Amniotic epithelial cell (primary cell): Measurements from ENCODE around the gene ARFGAP3.
A peak's percentile ranks its signal among the peaks of the same experiment; 100 is the strongest.

Experiments
- DNase-seq: peaks from one replicate; pipeline ENCODE4 v3.0.0-alpha.2; 2010; ENCODE audit warnings: low read depth

The ARFGAP3 gene

DNA sequence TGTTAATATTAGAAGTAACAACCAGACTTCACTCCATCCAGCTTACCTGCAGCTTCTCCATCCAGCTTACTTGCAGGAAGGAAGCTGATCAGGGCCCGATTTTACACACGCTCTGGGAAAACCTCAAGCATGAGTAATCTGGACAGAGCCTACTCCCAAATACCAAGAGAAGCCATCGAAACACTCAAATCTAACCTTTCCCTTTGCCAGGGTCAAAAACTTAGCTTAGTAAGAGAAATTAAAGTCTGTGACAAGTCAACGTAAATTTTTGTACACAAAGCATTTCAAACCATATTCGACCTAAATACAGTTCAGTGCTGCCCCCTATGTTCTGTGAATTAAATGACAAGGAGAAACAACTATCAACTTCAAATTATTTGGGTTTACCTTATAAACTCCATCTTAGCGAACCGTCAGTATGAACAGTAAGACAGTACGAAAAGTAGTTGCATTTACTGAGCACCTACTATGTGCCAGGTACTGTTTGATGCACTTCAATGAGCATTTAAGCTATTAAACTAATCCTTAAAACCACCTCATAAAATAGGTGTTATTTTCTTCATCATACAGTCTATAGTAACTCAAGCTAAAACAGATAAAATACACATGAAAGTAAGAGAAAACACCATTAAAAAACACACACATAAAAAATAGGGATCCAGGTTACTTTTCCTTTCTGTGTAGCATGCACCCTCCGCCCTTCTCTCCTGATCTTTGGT, 36.9 kb downstream of the ARFGAP3 start:
- peak; percentile 76 for DNase-seq

DNA sequence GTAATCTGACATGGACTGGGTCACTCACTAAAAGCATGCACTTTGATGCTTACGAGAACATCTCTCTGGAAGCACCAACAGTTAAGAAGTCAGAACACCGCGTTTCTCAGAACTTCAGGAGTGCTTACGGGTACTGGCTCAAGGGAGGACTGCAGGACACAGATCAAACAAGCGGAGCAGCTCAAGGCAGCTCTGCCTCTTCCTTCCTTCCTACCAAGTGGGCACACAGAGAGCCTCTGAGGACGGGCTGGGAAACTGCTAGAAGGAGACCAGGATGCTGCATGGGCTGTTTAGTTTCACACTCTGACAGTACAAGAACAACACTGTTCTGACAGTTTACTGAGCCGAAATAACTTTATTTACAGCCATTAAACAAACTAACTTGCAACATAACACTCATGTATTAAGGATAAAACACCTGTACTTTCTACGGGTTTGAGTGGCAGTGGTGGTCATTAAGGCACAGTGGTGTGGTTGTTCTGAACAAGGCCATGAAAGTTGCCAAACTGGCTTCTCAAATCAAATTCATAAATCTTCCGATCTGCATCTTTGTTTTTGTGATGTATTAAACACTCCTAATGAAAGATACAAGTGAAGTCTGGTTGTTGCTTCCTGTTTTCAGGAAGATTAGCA, 37.5 kb downstream of the ARFGAP3 start:
- DNase-seq, result no peak

DNA sequence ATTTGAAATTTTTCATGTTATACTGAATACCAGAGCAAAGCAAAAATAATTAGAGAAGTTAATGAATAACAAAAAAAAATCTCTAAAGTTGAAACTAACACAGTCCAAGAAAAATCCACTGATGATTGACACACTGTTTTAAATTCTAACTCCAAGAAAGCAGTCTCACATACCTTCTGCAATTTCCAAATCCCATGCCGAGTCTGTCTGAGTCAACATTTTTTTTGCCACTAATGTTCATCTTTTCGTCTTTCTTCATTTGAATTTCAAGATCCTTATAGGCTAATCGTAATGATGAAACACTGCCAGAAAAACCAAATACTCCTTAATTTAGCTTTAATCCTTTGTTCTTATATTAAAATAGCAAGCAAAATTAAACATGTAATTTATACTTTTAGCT, 39.5 kb downstream of the ARFGAP3 start:
- DNase-seq, result peak; percentile 55

DNA sequence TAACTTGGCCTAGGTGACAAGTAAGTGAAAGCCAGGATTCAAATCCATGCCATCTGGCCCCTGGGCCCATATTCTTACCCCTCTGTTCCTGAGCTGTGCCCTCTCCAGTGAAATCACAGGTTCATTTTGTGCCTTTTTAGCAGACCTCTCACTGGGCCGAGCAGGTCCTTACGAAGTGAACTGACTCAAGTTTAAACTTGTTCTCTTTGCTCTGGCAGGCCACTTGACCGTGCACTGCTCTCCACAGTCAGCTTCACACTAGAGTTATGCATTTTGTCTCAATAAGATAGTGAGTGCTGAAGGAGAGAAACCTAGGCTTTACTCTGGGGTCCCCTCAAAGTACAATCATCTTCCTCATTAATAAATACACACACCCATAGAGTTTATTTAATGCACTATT, 40.7 kb downstream of the ARFGAP3 start:
- no peak for DNase-seq

DNA sequence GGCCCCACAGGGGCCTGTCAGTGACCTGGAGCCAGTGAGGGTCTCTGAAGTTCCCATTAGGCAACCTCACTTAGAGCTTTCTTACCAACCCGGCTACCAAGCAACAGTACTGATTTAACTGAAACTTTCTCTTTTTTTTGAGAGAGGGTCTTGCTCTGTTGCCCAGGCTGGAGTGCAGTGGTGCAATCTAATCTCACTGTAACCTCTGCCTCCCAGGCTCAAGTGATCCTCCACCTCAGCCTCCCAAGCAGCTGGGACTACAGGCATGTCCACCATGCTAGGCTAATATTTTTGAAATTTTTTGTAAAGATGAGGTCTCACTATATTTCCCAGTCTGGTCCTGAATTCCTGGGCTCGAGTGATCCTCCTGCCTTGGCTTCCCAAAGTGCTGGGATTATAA, 42.5 kb downstream of the ARFGAP3 start:
- DNase-seq, result no peak

DNA sequence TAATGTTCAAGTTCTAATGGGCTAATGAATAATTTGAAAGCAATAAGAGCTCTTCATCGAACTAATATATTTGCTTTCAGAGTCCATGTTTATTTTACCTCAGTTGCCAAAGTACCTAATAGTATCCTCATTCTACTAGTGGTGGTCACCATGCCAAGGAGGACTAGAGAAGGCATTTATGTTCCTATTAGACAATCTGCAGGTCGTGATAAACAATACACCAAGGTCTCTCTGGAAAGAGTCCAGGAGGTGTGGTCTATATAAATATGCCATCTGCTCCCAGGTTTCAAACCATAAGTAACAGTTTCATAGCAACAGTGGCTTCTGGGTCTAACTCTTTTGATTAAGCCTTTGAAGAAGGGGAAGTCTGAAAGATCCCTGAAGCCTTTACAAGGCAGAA, 42.9 kb downstream of the ARFGAP3 start:
- DNase-seq, result no peak

DNA sequence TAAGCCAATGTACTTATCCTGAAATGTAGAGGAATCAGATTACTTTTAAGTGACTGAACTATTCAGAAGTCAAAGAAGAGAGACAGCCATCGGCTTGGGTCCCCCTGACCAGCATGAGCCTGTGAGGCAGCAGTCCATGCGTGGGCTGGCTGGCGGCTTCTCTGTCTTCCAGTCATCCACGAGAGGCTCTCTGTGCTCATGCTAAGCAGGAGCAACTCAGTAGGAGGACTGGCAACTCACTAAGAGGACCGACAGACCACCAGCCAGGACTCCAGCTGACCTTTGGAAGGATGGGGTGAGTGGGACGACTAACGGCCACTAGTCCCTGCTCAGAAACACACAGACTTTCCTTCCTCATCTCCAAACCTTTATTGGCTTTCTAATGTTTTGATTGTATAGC, 43.6 kb downstream of the ARFGAP3 start:
- DNase-seq, result no peak

DNA sequence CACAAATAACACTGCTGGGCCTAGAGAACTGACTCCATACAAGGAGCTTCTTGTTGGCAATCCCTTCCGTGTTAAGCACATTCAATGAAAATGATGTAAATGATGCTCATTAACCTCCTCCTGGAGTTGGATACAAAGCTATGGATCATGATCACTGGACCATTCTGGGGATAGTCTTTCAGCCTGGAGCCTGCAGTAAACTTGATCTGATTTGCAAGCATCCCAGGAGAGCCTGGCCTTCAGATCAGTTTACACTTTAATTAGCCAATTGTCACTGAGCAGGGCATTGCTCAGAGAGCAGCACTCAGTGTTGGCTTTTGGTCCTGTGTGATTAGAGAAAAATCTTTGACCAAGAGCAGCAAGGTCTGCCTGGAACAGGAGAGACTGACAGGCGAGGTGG, 45.6 kb downstream of the ARFGAP3 start:
- no peak for DNase-seq

DNA sequence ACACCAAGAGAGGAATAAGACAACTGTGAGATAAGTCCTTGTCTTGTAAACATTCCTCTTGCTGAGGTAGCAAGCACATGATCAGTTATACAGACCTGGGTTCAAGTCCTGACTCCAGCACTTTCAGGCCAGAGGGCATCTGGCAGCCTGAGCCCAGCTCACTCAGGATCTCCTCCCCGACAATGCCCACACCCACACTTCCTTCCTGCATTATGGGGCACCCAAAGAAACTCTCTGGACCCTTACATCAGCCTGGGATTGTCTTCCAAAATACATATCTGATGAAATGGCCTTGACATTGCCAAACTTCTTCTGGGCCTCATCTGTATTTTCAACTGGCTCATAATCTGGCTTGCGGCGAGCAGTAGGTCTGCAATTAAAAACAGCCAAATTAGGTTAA, 48.6 kb downstream of the ARFGAP3 start:
- no peak for DNase-seq

DNA sequence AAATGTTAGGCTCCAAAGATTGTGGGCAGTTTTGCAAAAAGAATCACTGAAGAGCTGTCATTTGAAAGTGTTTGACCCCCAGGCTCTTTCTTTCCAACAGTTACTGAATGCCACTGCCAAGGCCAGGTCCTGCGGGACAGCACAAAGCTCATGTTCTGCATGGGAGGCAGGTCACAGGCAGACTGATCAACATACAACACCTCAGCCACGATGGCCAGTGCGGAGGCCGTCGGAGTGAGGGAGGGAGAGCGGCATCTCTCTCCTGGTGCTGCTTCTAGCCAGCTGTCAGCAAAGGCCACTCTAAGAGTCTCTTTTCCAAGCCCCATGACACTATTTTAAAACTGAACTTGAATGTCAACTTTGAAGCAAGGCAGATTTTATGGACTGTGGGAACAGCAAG, 49.9 kb downstream of the ARFGAP3 start:
- no peak for DNase-seq

DNA sequence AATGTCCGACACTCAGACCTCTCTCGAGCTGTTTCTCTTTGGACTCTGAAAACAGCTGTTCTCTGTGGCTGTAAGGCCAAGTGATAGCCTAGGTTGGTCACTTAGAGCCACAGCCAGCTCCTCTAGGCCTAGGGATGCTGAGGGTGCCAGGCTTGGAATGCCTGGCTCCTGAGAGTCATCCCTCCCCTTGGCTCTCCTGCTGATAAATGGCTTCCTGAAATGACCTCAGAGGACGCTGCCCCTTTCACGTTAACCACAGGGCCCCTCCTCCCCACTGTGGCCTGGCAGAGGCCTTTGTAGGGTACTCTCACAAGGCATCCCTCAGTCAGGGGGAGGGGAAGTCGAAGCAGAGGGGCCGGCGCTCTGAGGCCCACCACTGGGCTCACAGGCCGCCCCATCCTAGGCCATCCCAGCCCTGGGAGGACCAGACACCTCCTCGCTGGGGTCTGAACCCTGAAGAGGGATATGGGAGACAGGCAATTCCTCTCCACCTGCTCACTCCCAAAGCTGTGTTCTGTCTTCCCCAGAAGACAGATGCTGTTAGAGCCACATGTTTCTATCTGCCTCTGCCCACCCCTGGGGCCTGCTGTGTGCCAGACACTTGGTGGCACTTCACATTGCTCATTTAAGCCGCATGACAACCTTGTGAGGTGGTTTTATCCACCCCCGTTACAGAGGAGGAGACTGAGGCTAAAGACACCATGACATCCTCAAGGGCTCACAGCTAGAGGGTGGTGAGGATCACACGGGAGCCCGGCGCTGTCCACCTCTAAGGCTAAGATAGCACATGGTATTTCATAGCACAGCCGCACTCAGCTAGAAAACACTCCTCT, 50.9 kb downstream of the ARFGAP3 start:
- DNase-seq, result peak; percentile 60

DNA sequence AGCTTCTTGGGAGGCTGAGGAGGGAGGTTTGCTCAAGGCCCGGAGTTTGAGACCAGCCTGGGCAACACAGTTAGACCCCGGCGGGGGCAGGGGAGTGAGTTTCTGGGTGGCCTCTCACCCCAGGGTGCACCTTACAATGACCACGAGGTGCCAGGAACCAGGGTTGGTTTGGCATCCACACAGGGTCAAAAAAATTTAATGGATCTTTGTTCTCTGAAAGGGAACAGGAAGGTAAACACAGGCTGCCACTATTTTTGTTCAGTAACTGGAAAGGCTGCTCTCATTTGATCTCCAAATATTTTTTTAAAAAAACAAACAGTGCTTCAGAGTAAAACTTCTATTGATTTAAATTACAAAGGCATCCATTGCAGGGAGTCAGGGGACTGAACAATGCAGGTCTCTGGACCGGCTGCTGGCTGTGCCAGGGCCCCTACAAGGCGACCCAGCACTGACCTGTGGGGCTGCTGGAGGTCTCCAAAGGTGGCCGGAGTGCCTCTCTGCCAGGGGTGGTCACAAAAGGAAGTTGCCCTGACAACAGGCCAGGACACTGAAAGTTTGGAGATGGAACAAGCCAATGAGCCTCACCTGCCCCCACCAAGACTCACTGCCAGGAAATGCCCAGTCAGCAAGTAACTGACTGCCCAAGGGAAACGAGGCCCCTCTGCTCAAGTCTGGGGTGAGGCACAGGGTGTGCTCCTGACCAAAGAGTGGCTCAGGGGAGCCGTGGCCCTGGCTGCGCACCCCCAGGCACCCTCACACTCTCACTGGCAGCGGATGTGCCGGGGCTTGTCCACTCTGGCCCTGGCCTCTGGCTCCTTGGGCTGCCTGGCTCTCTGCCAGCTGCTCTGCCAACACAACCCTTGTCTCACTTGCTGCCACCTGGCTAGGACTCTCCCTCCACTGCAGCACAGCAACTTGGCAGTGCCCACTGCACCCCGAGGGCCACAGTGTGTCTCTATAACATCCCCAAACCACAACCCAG, 51.8 kb downstream of the ARFGAP3 start:
- DNase-seq, result no peak

DNA sequence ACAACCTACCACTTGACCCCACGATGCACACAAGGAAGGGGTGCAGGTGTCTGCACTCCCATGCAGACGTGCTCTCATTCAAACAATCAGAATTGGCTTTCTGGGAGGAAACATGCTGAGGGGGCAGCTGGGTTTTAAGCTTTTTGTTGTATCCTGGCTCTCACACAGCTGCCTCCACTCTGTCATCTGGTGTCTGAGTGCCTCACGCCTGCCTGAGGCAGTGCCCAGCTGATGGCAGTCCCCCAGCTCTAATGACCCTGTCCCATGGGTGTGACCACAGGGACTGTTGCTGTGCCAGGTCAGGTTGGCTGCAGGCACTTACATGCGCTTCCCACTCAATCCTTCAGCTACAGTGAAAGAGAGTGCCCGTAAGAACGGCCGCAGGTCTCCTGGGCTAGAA, 53.7 kb downstream of the ARFGAP3 start:
- DNase-seq, result no peak

DNA sequence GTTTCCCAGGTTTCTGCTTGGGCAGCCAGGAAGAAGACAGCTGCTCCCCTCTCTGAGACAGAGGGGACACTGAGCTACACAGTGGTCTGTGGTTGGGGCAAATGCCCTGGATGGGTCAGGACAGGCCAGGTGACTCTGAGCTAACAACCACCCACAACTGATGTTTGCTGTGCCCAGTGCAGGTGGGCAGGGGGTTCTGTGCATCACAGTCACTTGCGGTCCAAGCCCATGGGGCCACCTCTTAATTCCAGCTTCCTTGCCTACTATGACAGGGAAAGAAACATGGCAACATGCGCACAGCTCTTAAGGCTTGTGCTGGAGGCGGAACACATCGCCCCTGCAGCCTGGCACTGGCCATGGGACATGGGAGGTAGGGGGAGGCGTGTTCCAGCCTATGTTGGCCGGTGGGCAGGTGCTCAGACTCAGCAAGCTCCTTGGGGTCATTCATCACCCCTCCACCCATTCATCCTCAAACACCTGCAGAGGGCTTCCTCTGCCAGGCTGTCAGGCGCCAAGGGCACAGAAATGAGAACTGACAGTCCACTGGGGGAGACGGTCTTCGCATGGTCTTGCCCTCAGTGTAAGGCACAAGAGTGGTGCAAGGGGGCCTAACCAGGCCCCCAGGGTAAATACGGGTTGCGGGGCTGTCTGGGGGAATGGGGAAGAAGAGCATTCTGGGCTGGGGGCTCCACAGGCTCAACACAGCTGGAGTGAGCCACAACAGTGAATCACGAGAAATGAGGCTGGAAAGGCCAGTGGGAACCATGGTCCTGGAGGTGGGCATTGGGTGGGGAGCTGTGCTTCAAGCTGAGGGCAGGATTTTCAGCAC, 55.6 kb downstream of the ARFGAP3 start:
- DNase-seq, result no peak

DNA sequence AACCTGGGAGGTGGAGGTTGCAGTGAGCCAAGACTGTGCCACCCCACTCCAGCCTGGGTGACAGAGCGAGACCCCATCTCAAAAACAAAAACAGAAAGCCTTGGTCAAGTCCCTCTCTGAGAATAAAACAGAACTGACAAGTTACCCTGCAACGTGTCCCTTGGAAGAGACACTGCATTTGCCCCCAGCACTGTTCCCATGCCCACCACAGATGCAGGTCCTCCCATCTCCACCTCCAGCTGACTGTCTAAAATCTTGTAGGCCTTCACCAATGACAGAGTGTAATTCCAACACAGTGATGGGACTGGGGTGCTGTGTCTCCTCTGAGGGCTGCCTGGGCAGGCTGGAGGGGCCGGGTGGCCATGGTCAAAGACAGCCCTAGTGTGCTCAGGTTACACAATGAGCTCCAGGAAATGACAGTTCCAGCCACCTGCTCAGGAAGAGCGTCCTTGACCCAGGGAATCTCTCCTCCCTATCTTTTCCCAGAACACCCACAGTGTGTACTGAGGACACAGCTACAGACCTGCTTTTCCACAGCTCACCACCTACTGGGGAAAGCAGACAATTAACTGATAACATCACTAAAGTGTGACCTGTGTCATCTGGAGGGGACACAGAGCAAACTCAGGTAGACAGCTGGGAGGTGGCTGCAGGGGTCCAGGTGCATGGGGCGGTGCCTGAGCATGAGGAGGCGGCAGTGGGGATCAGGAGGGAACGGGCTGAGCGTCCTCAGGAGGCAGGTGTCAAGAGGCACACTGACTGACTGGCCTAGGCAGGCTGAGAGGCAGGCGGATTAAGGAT, 56.4 kb downstream of the ARFGAP3 start:
- DNase-seq, result no peak

DNA sequence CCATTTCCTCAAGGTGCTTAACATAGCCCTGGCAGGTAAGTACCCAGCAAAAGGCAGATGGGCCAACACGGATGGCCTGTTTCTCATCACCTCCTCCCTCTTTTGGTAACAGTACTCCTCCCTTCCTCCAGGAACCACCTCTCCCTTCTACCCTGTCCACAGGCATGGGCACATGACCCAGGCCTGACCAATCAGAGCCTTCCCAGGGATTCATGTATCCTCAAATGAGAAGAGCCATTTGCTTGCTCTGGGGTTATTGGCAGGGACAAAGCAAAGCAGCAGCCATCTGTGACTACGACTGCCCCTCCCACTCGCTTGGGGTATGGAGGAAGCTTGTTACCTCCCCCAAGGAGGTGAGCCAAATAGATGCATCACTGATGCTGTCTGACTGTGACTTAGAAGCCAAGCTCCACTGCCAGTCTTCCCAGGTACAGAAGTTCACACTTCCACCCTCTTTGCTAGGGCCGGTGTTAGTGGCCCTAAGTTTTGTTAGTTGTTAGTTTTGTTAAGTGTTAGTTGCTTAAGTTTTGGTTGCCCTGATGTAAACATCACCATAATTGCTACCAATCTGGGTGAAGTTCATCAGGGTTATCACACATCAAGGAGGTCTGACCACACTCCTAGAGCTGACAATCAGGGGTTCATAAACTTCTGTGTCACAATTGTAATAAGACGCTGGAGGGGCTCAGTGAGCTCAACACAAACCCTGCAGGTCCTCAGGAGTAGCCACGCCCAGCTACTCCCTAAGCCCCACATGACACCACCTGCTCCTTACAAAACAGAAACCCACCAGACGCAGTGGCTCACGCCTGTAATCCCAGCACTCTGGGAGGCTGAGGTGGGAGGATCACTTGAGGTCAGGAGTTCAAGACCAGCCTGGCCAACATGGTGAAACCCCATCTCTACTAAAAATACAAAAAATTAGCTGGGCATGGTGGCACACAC, 57.3 kb downstream of the ARFGAP3 start:
- no peak for DNase-seq

DNA sequence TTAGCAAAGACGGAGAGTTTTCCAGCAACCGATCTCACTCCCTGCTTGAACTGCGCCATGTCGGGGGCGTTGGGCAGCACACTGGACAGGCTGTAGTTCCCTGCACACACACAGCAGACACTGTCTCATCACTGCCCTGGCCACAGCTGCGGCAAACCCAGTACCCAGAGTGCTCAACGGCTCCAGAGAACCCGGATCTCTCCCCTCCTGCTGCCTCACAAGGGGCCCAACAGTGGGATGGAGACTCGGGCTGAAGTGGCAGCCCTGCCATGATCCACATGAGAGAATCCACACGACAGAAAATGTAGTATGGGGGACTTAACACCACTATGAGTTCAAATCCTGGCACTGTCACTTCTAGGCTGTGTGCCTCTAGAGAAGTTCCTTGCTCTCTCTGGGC, 58.0 kb downstream of the ARFGAP3 start:
- DNase-seq, result no peak

DNA sequence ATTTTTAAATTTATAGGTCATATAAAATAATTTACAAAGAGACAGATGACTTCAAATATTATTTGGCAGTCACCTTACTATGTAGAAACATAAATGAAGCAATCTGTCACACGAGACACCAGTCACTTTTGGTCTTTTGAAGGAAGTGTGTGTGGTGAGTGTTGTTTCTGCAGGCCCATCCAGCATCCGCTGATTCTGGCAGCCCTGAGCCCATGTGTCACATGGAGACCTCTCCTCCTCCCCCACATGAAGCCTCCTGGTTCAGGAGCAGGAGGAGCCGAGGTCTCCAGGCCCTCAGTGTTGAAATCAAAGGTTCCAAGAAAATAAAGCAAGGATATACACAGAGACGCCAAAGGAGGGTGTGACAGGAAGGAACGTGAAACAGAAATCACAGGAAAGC, 60.1 kb downstream of the ARFGAP3 start:
- DNase-seq, result peak; percentile 55

DNA sequence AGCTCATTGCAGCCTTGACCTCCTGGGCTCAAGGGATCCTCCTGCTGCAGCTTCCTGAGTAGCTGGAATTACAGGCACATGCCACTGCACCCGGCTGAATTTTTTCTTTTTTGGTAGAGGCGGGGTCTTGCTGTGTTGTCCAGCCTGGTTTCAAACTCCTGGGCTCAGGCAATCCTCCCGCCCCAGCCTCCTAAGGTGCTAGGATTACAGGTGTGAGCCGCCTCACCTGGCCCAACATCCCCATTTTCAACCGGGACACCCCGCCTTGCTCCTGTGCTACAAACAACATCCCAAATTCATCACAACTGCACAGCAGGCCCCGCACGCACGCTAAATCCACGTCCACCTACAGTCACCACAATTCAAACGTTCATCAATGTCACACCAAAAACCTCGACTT, 61.0 kb downstream of the ARFGAP3 start:
- DNase-seq, result no peak
